Measurements from ENCODE around the gene RNF227. TPM values are rescaled to one million over a fixed set of nuclear protein-coding genes. Genes with fewer than 3 reads are reported as not detected.

The RNF227 gene
- total and polyA plus RNA-seq, 2 of the 13 experiments (the other 11 are each of a cell fraction or from before 2014, with no cell fraction given) = 0.20 to 0.79 TPM

GRCh38 chr17:7880076-7880868, 35.8 kb downstream of the RNF227 start:
- H3K27ac ChIP-seq (ENCODE audit: extremely low read length, insufficient read depth, low read length) = no peak overlapping the region
- H3K4me1 ChIP-seq (ENCODE audit: insufficient read depth, low read length) = peaks cover 21% of the 10 kb centered on the region
- no peak overlapping the region for H3K4me2 ChIP-seq (ENCODE audit: low read depth, low read length)
- no TSS peak for BruUV-seq (replicated peaks)
- no peaks in the 10 kb centered on the region for H3K79me2 ChIP-seq (ENCODE audit: insufficient read depth, low read length)
- no peak for TF ChIP-seq KLF6 (CRISPR knock-in tag; IDR thresholded peaks at IDR 0.05)
- no peak for TF ChIP-seq TFE3 (CRISPR knock-in tag; IDR thresholded peaks at IDR 0.05)
- TF ChIP-seq ZSCAN31 (CRISPR knock-in tag; IDR thresholded peaks at IDR 0.05; ENCODE audit: low read depth) = no peak
- no peak for TF ChIP-seq ZNF704 (CRISPR knock-in tag; IDR thresholded peaks at IDR 0.05; ENCODE audit: borderline replicate concordance)
- no peak for TF ChIP-seq PITX1 (CRISPR knock-in tag; IDR thresholded peaks at IDR 0.05)
- no peak for TF ChIP-seq KLF12 (CRISPR knock-in tag; IDR thresholded peaks at IDR 0.05; ENCODE audit: borderline replicate concordance)
- no peak for TF ChIP-seq NR2F2 (IDR thresholded peaks at IDR 0.05; ENCODE audit: borderline replicate concordance, low read depth)
- TF ChIP-seq ZNF136 (CRISPR knock-in tag; IDR thresholded peaks at IDR 0.05; ENCODE audit: low read depth) = no peak
- TF ChIP-seq SKI (IDR thresholded peaks at IDR 0.05; ENCODE audit: partially characterized antibody) = no peak
- TF ChIP-seq NFIC (IDR thresholded peaks at IDR 0.05; ENCODE audit: low read length) = no peak
- TF ChIP-seq ZNF691 (CRISPR knock-in tag; IDR thresholded peaks at IDR 0.05; ENCODE audit: borderline replicate concordance, low read depth) = no peak
- TF ChIP-seq GABPB1 (CRISPR knock-in tag; IDR thresholded peaks at IDR 0.05) = no peak
- TF ChIP-seq ZNF883 (CRISPR knock-in tag; IDR thresholded peaks at IDR 0.05; ENCODE audit: not compliant biosample characterization) = no peak
- no peak for TF ChIP-seq SRSF9 (IDR thresholded peaks at IDR 0.05; ENCODE audit: borderline replicate concordance, insufficient read depth, low read depth, low read length, poor library complexity, severe bottlenecking)
- TF ChIP-seq FOSL1 (CRISPR knock-in tag; IDR thresholded peaks at IDR 0.05; ENCODE audit: borderline replicate concordance) = no peak
- TF ChIP-seq PRMT3 (CRISPR knock-in tag; IDR thresholded peaks at IDR 0.05; ENCODE audit: borderline replicate concordance, low read depth) = no peak
- H3K9me3 ChIP-seq (ENCODE audit: low read length) = no peaks in the 10 kb centered on the region
- H3K9ac ChIP-seq (ENCODE audit: insufficient read depth, low read depth, low read length) = no peak overlapping the region
- POLR2A ChIA-PET = no interaction called here
- H3K4me3 ChIP-seq (replicated peaks in 1 of 3; ENCODE audit: insufficient read depth in 1 of 3, low read depth in 2 of 3, low read length in 3 of 3) = no peak overlapping the region
- no peak overlapping the region for H2AFZ ChIP-seq (ENCODE audit: low read length)
- no peaks in the 10 kb centered on the region for H4K20me1 ChIP-seq (ENCODE audit: insufficient read depth, low read length)
- ATAC-seq = no peak; the same call in 2 of the 3 replicates
- H3K36me3 ChIP-seq (replicated peaks in 1 of 2; ENCODE audit: control insufficient read depth in 1 of 2, insufficient read depth in 2 of 2, low read length in 2 of 2) = no peaks in the 10 kb centered on the region
- in situ Hi-C loops (cut with HindIII; ENCODE audit: extremely low pct_ligation_motif_present, low pct_unique_long_range_greater_than_20kb) = no loop called here
- CTCF ChIA-PET (ENCODE audit: low intra/inter-chr PET ratio, low total read pairs) = no interaction called here
- FAIRE-seq = no peak
- WGBS (ENCODE audit: low lambda C conversion rate) = 37% methylated on average over 3 of the region's 3 CpGs
- peaks cover 1 to 5% of the 10 kb centered on the region in 2 experiments; a peak in 1 of 5 replicates for H3K27me3 ChIP-seq (ENCODE audit: control insufficient read depth in 1 of 2, insufficient read depth in 2 of 2, low read length in 2 of 2)
- DNase-seq (ENCODE audit: low spot score) = no peak
- intact Hi-C loops (cut with micrococcal nuclease; ENCODE audit: unreplicated experiment) = no loop called here
